K562 (cell line): ENCODE results near the gene SIDT1. TPM values are rescaled to one million over a fixed set of nuclear protein-coding genes. Genes with fewer than 3 reads are reported as not detected.

ENCODE experiments used
- ATAC-seq: fragments of 200-7000 bp; cut with Tn5 transposase; 3 replicates; pipeline ENCODE4 v1.9.1; 2020; ENCODE audit warnings: moderate library complexity
- BruUV-seq: library from RNA; stranded (reverse); fragments of 400-500 nt; replicated peaks from 2 replicates; lab custom pipeline; 2021; lab: Mats Ljungman, UMichigan
- CTCF ChIA-PET: fragments of 300-600 bp; formaldehyde crosslinking; extraction: SDS; loops from one replicate; lab custom pipeline; 2021; ENCODE audit warnings: low intra/inter-chr PET ratio; lab: Yijun Ruan, JAX
- POLR2A ChIA-PET: fragments of 300-600, 350-650 bp; sonication (Branson Sonifier 250); formaldehyde crosslinking; extraction: SDS; loops from one replicate; lab custom pipeline; 2021; ENCODE audit warnings: antibody characterized with exemption, inconsistent platforms; lab: Yijun Ruan, JAX
- DNase-seq, 4 experiments: peaks; one replicate each; pipeline versions ENCODE4 v3.0.0 to v3.0.0-alpha.2; 2011 to 2018; ENCODE audit warnings: low spot score in 3 of 4, mixed read lengths in 3 of 4; ENCODE audit errors: extremely low read depth in 1 of 4
- FAIRE-seq: peaks from 2 replicates; lab custom pipeline; 2011; peaks lifted over from hg19 to GRCh38; lab: Jason Lieb, UNC
- H2AFZ ChIP-seq: 2 replicates; pipeline ENCODE4 v1.6.0; 2011; ENCODE audit warnings: low read depth, low read length, control low read depth, inconsistent platforms
- H3K27ac ChIP-seq: fragments of 200-600 bp; 3 replicates; pipeline ENCODE4 v1.8.0; 2011; ENCODE audit warnings: low read depth, mild to moderate bottlenecking, control low read depth, inconsistent platforms, low read length, moderate library complexity, mixed read lengths; ENCODE audit errors: extremely low read depth
- H3K27me3 ChIP-seq, 2 experiments: fragments of 300-600 bp in 1 of 2; 2 replicates in 1 of 2; 3 replicates in 1 of 2; pipeline versions ENCODE4 v1.6.0 to v1.8.0; 2011; ENCODE audit warnings: inconsistent platforms in 2 of 2, low read length in 2 of 2, mild to moderate bottlenecking in 1 of 2, mixed read lengths in 1 of 2, moderate library complexity in 1 of 2; ENCODE audit not compliant: control insufficient read depth in 2 of 2, insufficient read depth in 2 of 2
- H3K36me3 ChIP-seq: fragments of 300-600 bp; 3 replicates; pipeline ENCODE4 v1.8.0; 2011; ENCODE audit warnings: mild to moderate bottlenecking, low read length, inconsistent platforms; ENCODE audit not compliant: control insufficient read depth, insufficient read depth
- H3K4me1 ChIP-seq, 2 experiments: fragments of 200-600 bp in 1 of 2; replicated peaks in 1 of 2; 2 replicates in 1 of 2; 3 replicates in 1 of 2; pipeline versions ENCODE4 v1.5.1 to v1.8.0; 2011; ENCODE audit warnings: inconsistent platforms in 2 of 2, low read length in 2 of 2, mild to moderate bottlenecking in 1 of 2, mixed read lengths in 1 of 2, moderate library complexity in 1 of 2; ENCODE audit not compliant: control insufficient read depth in 2 of 2, insufficient read depth in 2 of 2
- H3K4me2 ChIP-seq: 2 replicates; pipeline ENCODE4 v1.6.1; 2011; ENCODE audit warnings: low read length, control low read depth, inconsistent platforms, mixed read lengths; ENCODE audit not compliant: insufficient read depth
- H3K4me3 ChIP-seq: fragments of 200-600 bp; sonication (generic), shearing (Covaris generic); 2 replicates; pipeline ENCODE4 v1.5.1; 2016; ENCODE audit warnings: control low read depth, inconsistent platforms
- H3K79me2 ChIP-seq: fragments of 200-600 bp; 3 replicates; pipeline ENCODE4 v1.8.0; 2011; ENCODE audit warnings: low read length, inconsistent platforms; ENCODE audit not compliant: control insufficient read depth, insufficient read depth
- H3K9ac ChIP-seq, 2 experiments: 2 replicates each; pipeline versions ENCODE4 v1.6.0 to v1.6.1; 2011; ENCODE audit warnings: low read depth in 2 of 2, low read length in 2 of 2, control low read depth in 1 of 2, inconsistent platforms in 1 of 2, mild to moderate bottlenecking in 1 of 2, mixed read lengths in 1 of 2; ENCODE audit not compliant: insufficient read depth in 1 of 2
- H3K9me1 ChIP-seq: one replicate; pipeline ENCODE4 v1.6.0; 2011; ENCODE audit warnings: inconsistent platforms, mild to moderate bottlenecking, low read length, moderate library complexity; ENCODE audit not compliant: control insufficient read depth, insufficient read depth
- H3K9me3 ChIP-seq: replicated peaks from 2 replicates; pipeline ENCODE4 v1.5.1; 2011; ENCODE audit warnings: low read depth, low read length, inconsistent platforms; ENCODE audit not compliant: control insufficient read depth, insufficient read depth
- H4K20me1 ChIP-seq: replicated peaks from 2 replicates; pipeline ENCODE4 v1.6.1; 2011; ENCODE audit warnings: low read length, inconsistent platforms, mixed read lengths; ENCODE audit not compliant: control insufficient read depth, insufficient read depth
- KDM5B ChIP-seq: fragments of 200-600 bp; sonication (generic); IDR thresholded peaks from 2 replicates; pipeline ENCODE4 v1.6.1; 2012; ENCODE audit warnings: low read depth, mild to moderate bottlenecking, moderate library complexity, low read length, control low read depth, inconsistent platforms; ENCODE audit not compliant: insufficient replicate concordance
- POLR2AphosphoS5 ChIP-seq: IDR thresholded peaks from 2 replicates; pipeline ENCODE4 v1.6.1; 2011; ENCODE audit warnings: mild to moderate bottlenecking, low read depth, low read length, moderate library complexity; ENCODE audit not compliant: control insufficient read depth, insufficient read depth
- PREB ChIP-seq: sonication (generic); formaldehyde crosslinking; IDR thresholded peaks from 2 replicates; pipeline ENCODE4 v1.8.1; 2023; ENCODE audit warnings: mild to moderate bottlenecking, missing genetic modification reagents
- ZNF224 ChIP-seq: sonication (generic); formaldehyde crosslinking; IDR thresholded peaks from 2 replicates; pipeline ENCODE4 v1.8.0; 2022; ENCODE audit warnings: mild to moderate bottlenecking, missing genetic modification reagents
- WGBS: fragments of 100-300 bp; shearing (Covaris generic); methylation state at CpG from one replicate; pipeline ENCODE4 v1.1.6; 2016; ENCODE audit warnings: low coverage, mixed read lengths; ENCODE audit not compliant: insufficient coverage; ENCODE audit errors: missing lambda C conversion rate; 5-methylcytosine and 5-hydroxymethylcytosine counted together
- in situ Hi-C: fragments of 300-500 bp; cut with MboI; formaldehyde crosslinking; loops from 4 replicates; pipeline ENCODE4 v1.15.0; 2018; ENCODE audit warnings: inconsistent platforms, mixed read lengths
- intact Hi-C: fragments of 100-400 bp; cut with micrococcal nuclease; formaldehyde crosslinking; loops from 2 replicates; pipeline ENCODE4 v1.14.2; 2022
- polyA plus RNA-seq, 8 experiments: library from polyadenylated mRNA; depleted of rRNA in 4 of 8; stranded (reverse) in 5 of 8; unstranded in 3 of 8; fragments of >200 nt; fragmentation: Nextera tagmentation in 2 of 8; fragmentation: Illumina TruSeq in 1 of 8; extraction: Ambion mirVana in 2 of 8; extraction: Trizol in 1 of 8; gene quantifications; 2 replicates each; pipeline versions ENCODE4 v1.2.1 to v1.2.3, GENCODE V29; 2011 to 2014; ENCODE audit warnings: inconsistent platforms in 1 of 8, missing spikeins in 1 of 8
- total RNA-seq, 7 experiments: library from RNA; depleted of rRNA in 6 of 7; stranded (reverse); fragments of >200 nt in 6 of 7; fragmentation: Illumina TruSeq in 2 of 7; extraction: Trizol in 2 of 7; gene quantifications; 2 replicates each; pipeline versions ENCODE4 v1.2.1 to v1.2.3, GENCODE V29; 2011 to 2021; ENCODE audit warnings: low replicate concordance in 1 of 7

The SIDT1 gene
- total and polyA plus RNA-seq, 9 of the 15 experiments (the other 6 are each of a cell fraction or from before 2014, with no cell fraction given), result not detected

- in situ Hi-C loops (no loop called here), intact Hi-C loops (no loop called here)
- 3% methylated on average over 4 of the region's 4 CpGs for WGBS
- H2AFZ ChIP-seq, result no peak overlapping the region
- ATAC-seq (no peak), FAIRE-seq (no peak), DNase-seq (no peak)
- H3K4me1 ChIP-seq, result no peaks in the 10 kb centered on the region
- ChIA-PET POLR2A (no interaction called here), CTCF (interaction anchor here (0.6 kb wide), 1 partner anchor 44 kb away, joined by 3 read pairs; no protein-coding TSS in a partner anchor)
- H3K79me2 ChIP-seq, result no peaks in the 10 kb centered on the region
- H3K27me3 ChIP-seq, result no peaks in the 10 kb centered on the region; a peak in 1 of 5 replicates
- H3K9me3 ChIP-seq, result no peaks in the 10 kb centered on the region
- TF ChIP-seq POLR2AphosphoS5 (no peak), KDM5B (no peak), ZNF224 (no peak), PREB (no peak)
- no peaks in the 10 kb centered on the region for H4K20me1 ChIP-seq
- H3K9ac ChIP-seq, result no peak overlapping the region
- H3K4me3 ChIP-seq, result no peak overlapping the region
- no peaks in the 10 kb centered on the region for H3K36me3 ChIP-seq
- no peaks in the 10 kb centered on the region for H3K9me1 ChIP-seq
- no TSS peak for BruUV-seq
- H3K27ac ChIP-seq, result no peak overlapping the region
- H3K4me2 ChIP-seq, result no peak overlapping the region
These were observed 65.4 kb downstream of the SIDT1 start for GRCh38 chr3:113597596-113598354.
